ENCODE results near the gene PRKAG1. TPM values are rescaled to one million over a fixed set of nuclear protein-coding genes. Genes with fewer than 3 reads are reported as not detected.

Gene PRKAG1
- total RNA-seq, 2 donors from 2014 or later = 47.1 to 62.7 TPM

DNA sequence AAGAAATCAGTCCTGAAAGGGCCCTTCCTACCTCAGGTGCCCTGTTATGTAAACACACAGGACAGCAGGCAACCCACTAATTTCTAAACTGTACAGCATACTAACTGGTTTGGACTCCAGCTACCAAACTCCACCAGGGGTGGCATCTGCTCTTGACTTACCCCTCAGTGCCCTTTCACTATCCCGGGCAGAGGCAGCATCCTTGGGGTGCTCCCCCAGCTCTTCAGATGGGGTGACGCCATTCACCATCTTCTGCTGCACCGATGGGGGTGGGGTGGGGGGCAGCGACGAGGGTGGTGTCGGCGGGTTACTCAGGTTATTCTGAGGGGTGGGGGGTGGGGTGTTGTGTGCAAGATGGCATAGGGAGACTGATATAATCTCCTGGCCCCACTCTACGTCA is 11.5 kb upstream of the PRKAG1 start:
- ATAC-seq (replicated peaks) = no peak
- H3K4me3 Mint-ChIP-seq = no peak overlapping the region
- peaks cover 84% of the 10 kb centered on the region for H3K36me3 Mint-ChIP-seq (ENCODE audit: low read depth)
- H3K27me3 Mint-ChIP-seq = no peaks in the 10 kb centered on the region
- H3K27ac Mint-ChIP-seq = no peak overlapping the region
- H3K9me3 Mint-ChIP-seq = no peaks in the 10 kb centered on the region
- peaks cover 6% of the 10 kb centered on the region for H3K4me1 Mint-ChIP-seq

DNA sequence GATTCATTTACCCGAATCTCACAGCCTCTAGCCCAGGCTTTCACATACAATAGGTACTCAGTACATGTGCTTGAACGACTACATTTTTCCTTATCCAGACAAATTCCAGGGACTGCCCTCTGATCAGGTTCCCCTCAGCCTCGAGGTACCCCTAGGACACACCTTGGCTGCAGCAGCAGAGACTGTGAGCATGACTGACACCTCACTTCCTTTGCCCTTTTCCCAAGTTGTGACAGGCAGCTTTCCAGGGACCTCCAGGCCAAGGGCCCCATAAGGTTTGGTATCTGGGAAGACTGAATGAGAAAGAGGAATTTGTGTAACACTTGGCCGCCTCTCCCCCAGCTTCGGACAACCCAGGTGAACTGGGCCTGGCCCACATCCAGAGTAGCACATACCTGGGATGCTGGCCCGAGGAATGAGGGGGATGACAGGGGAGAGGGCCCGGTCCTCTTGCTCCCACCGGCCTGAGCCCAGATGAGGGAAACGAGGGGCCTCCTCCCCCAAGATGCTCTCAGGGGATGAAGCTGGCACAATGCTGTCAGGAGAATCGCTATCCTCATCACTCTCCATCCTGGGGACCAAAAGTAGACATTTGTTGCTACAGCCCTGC is 10.2 kb upstream of the PRKAG1 start:
- no peak for ATAC-seq (replicated peaks)
- no peaks in the 10 kb centered on the region for H3K27me3 Mint-ChIP-seq
- H3K27ac Mint-ChIP-seq = no peak overlapping the region
- no peaks in the 10 kb centered on the region for H3K9me3 Mint-ChIP-seq
- peaks cover 81% of the 10 kb centered on the region for H3K36me3 Mint-ChIP-seq (ENCODE audit: low read depth)
- no peak overlapping the region for H3K4me3 Mint-ChIP-seq
- peaks cover 6% of the 10 kb centered on the region for H3K4me1 Mint-ChIP-seq

DNA sequence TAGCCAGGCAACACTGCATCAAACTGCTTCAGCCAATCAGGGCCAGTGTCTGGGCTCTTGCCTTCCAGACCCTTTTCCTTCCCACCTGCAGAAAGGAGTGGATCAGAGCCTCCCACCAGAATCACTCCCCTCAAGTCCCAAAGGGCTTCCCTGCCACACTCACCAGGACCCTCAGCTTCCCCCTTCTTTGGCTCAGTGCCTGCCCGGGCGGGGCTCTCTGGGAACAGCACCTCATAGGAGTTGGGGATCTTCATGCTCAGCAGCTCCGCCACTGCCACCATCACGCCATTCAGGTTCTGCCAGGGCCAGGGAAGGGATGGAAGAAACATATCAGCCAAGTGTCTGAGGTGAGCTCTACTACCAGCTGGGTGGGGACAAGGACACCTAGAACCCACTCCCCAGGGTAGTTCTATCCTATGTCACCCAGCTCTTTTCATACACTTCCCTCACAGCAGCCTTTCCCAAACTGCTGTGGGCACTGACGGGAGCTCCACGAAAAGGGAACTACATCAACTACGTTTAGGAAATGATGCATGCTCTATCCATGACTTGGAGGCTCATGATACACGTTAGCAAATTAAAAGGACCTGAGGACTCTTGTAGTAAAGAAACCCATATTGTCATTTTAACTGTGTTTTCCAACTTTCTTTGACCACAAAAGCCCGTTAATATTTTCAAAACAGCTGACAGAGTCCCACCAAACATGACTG is 9.4 kb upstream of the PRKAG1 start:
- Mint-ChIP-seq H3K27me3 (no peaks in the 10 kb centered on the region), H3K9me3 (no peaks in the 10 kb centered on the region), H3K4me3 (no peak overlapping the region), H3K36me3 (ENCODE audit: low read depth) (peaks cover 84% of the 10 kb centered on the region), H3K4me1 (peaks cover 6% of the 10 kb centered on the region), H3K27ac (peak overlapping the region; percentile 59)
- no peak for ATAC-seq (replicated peaks)

DNA sequence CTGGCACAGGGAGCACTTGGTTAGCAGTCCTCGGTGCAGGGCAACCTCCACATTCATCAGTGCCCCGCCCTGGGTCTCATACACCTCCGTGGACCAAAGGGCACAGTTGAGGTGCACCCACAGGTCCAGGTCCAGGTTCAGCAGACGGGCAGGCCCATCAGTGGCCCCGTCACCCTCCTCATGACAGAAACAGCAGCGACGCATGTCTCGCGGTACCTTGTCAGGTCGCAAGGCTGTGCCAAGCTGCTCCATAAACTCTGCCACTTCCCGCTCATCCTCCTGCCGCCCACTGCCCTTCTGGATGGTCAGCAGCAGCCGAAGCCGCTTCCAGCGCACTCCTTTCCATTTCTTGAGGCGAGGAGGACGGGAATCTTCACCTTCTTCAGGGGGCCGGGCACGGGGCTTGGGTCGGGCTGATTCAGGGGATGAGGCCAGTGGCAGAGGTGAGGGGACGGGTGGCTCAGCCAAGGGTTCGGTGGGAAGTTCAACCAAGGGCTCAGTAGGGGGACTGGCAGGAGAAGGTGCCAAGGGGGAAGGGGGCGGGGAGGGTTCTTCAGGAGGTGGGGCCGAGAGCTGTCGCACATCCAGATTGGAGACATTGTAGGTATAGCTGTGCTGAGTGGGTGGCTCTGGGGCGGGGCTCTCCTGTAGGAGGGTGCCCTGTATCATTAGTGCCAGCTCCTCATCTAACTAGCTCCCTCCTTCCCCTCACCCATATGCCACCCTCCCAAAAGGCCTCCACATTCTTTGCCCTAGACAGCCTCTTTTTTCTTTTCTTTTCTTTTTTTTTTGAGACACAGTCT is 8.3 kb upstream of the PRKAG1 start:
- ATAC-seq (replicated peaks) = no peak
- peaks cover 90% of the 10 kb centered on the region for H3K36me3 Mint-ChIP-seq (ENCODE audit: low read depth)
- no peak overlapping the region for H3K4me3 Mint-ChIP-seq
- H3K4me1 Mint-ChIP-seq = peaks cover 6% of the 10 kb centered on the region
- H3K27ac Mint-ChIP-seq = no peak overlapping the region
- no peaks in the 10 kb centered on the region for H3K9me3 Mint-ChIP-seq
- H3K27me3 Mint-ChIP-seq = no peaks in the 10 kb centered on the region

DNA sequence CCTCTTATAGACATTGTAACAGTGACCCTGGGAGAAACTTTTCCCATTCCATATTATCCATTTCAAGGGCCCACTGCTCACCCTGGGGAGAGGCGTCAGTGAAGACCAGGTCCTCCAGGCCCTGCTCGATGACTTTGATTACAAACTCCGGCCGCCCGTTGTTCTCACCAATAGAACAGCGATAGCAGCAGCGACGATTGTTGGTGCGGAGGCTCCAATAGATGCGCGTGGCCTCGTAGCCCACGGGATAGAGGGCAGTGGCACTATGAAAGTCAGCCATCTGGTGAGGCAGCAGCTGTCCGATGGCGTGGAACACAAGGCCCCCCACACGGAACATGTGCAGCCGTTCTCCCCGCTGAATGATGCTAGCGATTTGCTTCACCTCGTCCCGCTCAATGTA is 7.5 kb upstream of the PRKAG1 start:
- peaks cover 6% of the 10 kb centered on the region for H3K4me1 Mint-ChIP-seq
- no peak overlapping the region for H3K4me3 Mint-ChIP-seq
- H3K27ac Mint-ChIP-seq = peak overlapping the region; percentile 85
- no peaks in the 10 kb centered on the region for H3K27me3 Mint-ChIP-seq
- H3K9me3 Mint-ChIP-seq = no peaks in the 10 kb centered on the region
- no peak for ATAC-seq (replicated peaks)
- peaks cover 91% of the 10 kb centered on the region for H3K36me3 Mint-ChIP-seq (ENCODE audit: low read depth)

DNA sequence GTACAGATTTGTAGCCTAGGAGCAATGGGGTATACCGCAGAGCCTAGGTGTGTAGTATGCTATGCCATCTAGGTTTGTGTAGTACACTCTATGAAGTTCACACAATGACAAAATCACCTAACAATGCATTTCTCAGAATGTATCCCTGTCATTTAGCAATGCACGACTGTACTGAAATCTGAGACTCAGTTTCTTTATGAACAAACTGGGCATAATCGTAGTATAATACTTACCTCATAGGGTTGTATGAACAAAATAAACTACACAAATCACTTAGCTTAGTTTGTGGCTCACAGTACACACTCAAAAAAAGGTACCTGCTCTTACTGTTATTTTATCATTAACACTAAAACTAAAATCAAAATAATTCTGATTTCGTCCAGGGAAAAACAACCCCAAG is 6.9 kb upstream of the PRKAG1 start:
- Mint-ChIP-seq H3K27me3 (no peaks in the 10 kb centered on the region), H3K4me1 (peaks cover 6% of the 10 kb centered on the region), H3K9me3 (no peaks in the 10 kb centered on the region), H3K27ac (peak overlapping the region; percentile 85), H3K36me3 (ENCODE audit: low read depth) (peaks cover 89% of the 10 kb centered on the region), H3K4me3 (no peak overlapping the region)
- peak; percentile 66 for ATAC-seq (replicated peaks)

DNA sequence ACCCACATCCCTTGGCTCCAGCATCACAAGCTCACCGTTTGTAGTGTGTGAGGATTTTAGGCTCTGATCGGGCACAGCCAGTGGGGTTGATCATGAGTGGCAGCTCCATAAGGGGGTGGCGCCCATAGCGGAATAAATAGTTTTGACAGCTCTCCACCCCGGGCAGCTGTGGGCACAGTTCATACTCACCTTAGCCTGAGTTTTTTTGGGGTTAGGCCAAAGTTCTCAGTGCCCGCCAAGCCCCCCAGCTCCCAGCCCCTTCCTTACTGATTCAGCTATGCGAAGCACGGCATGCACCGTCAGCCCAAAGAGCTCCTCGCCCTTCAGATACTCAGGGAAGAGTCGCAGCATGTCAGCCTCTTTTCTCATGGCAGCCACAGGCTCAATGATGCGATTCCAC is 6.0 kb upstream of the PRKAG1 start:
- H3K4me1 Mint-ChIP-seq = peaks cover 6% of the 10 kb centered on the region
- no peaks in the 10 kb centered on the region for H3K9me3 Mint-ChIP-seq
- H3K36me3 Mint-ChIP-seq (ENCODE audit: low read depth) = peaks cover 80% of the 10 kb centered on the region
- H3K27me3 Mint-ChIP-seq = no peaks in the 10 kb centered on the region
- ATAC-seq (replicated peaks) = no peak
- peak overlapping the region; percentile 69 for H3K27ac Mint-ChIP-seq
- H3K4me3 Mint-ChIP-seq = no peak overlapping the region

DNA sequence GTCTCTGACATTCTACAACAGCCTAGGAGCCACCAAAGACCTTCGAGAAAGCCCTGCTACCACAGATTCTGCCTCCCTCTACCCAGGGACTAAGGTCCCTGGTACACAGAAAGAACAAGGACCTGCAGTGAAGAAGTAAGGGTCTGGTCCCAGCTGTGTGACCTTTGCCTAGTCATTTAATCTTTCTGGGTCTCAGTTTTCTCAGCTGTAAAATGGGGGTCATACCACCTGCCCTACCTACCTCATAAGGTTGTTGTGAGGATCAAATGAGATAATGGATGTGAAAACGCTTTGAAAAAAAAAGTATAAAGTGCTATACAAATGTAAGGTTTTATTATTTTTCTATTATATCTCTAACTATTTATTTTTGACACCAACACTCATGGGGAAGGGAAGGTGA is 5.2 kb upstream of the PRKAG1 start:
- Mint-ChIP-seq H3K36me3 (ENCODE audit: low read depth) (peaks cover 73% of the 10 kb centered on the region), H3K4me1 (peaks cover 6% of the 10 kb centered on the region), H3K9me3 (no peaks in the 10 kb centered on the region), H3K4me3 (no peak overlapping the region), H3K27ac (no peak overlapping the region), H3K27me3 (no peaks in the 10 kb centered on the region)
- no peak for ATAC-seq (replicated peaks)

DNA sequence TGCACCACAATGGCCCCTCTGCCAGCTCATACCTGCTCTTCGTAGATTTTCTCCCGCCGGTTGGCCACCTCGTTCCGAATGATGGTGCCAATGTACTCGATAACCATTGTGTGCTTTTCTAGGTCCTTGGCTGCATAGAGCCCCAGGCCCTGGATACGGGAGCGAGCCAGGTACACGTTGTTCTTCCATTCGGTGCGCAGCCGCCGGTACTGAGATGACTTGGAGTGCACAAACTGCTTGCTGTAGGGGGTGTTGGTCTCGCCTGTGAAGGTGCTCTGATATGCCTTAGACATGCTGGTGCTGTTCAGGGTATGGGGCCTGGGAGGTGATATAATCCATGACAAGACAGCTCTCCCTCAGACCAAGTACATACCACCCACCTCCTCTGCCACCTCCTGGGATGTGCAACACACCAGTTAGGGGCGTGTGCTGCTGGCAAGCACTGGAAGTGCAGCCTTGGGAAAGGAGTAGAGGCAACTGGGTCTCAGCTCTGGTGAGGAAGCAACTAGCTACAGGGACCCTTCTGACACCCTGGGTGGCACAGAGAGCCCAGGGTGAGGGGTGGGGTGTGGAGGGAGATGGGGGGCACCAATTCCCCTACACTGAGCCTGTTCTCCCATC is 4.1 kb upstream of the PRKAG1 start:
- Mint-ChIP-seq H3K36me3 (ENCODE audit: low read depth) (peaks cover 61% of the 10 kb centered on the region), H3K27me3 (no peaks in the 10 kb centered on the region), H3K4me1 (peaks cover 6% of the 10 kb centered on the region), H3K27ac (no peak overlapping the region), H3K4me3 (no peak overlapping the region), H3K9me3 (no peaks in the 10 kb centered on the region)
- no peak for ATAC-seq (replicated peaks)

DNA sequence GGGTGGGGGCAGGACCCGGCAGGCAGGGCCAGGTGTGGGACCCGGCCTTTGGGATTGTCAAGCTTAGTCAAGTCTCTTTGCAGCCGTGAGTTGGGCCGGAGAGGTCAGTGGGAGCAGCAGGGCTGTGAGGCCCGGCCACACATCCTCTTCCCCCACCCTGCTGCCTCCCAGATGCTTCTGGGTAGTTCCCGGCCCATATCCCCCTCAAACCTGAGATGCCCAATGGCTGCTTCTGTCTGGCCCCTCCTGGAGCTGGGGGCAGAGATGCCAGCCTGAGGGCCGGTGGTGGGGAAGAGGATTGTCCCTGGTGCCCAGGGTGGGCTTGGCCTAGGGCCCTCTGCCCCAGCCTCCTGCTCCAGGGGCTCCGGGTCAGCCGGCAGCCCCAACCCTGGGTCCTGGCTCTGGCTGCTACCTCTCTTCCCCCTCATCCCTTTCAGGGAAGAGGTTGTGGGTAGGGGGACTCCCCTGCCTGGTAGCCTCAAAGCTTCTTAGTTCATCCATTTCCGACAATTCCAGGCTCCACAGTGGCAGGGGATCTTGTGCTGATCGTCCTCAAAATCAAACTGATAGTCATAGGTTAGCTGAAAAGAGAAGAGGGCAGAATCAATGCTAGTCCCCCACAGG is 2.8 kb upstream of the PRKAG1 start:
- Mint-ChIP-seq H3K4me1 (peaks cover 15% of the 10 kb centered on the region), H3K27me3 (no peaks in the 10 kb centered on the region), H3K27ac (peak overlapping the region; percentile 22), H3K9me3 (no peaks in the 10 kb centered on the region), H3K4me3 (no peak overlapping the region), H3K36me3 (ENCODE audit: low read depth) (peaks cover 59% of the 10 kb centered on the region)
- no peak for ATAC-seq (replicated peaks)

DNA sequence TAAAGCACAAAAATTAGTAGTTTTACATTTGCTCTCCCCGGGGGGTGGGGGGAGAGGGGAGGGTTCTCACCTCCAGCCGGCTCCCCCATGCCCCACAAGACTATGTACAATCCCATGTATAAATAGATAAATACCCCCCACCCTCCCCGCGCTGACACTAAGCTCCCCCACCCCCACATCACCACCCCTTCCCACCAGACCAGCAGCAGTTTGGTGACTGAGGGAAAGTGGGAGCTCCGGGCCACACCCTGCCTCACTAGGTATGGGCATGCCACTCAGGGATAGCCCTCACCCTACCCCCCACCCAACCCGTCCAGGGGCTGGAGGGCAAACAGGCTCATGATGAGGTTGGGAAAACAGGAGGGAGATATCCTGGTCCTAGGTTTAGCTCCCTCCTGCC is 1.9 kb upstream of the PRKAG1 start:
- ATAC-seq (replicated peaks) = no peak
- Mint-ChIP-seq H3K4me1 (peaks cover 12% of the 10 kb centered on the region), H3K4me3 (no peak overlapping the region), H3K27me3 (no peaks in the 10 kb centered on the region), H3K36me3 (ENCODE audit: low read depth) (peaks cover 58% of the 10 kb centered on the region), H3K9me3 (no peaks in the 10 kb centered on the region), H3K27ac (no peak overlapping the region)

DNA sequence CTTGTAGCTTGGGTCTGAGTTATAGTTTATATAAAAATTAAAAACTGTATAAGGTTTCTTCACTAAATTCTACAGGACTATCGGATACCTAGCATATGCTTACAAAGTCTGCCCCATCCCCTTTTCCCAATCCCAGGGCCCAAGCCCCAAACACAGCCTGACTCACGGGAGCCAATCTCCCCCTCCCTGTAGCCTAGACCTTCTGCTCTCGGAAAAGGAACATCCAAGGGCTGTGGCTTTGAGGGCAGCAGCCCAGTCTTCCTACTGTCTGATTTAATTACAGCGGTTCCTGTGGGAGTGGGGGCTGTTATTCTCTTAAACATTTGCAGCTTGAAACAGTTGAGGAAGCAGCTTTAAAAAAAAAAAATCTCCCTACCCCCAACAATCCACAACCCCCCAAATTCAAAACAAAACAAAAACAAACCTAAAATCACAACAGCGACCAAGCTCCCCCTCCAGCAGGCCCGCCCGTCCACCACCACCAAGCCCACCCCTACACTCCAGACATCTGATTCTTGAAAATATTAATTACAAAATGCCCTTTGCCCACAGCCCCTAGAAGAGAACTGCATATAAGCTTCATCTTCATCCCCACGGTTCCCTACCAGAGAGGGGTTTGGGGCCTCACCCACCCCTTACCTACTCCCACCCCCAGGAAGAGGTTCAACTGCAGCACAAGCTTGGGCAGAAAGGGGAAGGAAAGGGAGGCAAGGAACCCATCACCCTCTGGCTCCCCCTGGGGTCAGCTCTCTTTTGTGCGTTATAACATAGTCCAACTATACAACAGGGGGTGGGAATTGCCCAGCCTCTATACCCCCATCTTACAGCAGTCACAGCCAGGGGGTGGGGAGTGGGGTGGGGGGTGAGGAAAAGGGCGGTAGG is 1.1 kb upstream of the PRKAG1 start:
- H3K27ac Mint-ChIP-seq = peak overlapping the region; percentile 95
- H3K4me3 Mint-ChIP-seq = peak overlapping the region; percentile 92
- ATAC-seq (replicated peaks) = no peak
- peaks cover 57% of the 10 kb centered on the region for H3K36me3 Mint-ChIP-seq (ENCODE audit: low read depth)
- no peaks in the 10 kb centered on the region for H3K27me3 Mint-ChIP-seq
- peaks cover 16% of the 10 kb centered on the region for H3K4me1 Mint-ChIP-seq
- H3K9me3 Mint-ChIP-seq = no peaks in the 10 kb centered on the region

DNA sequence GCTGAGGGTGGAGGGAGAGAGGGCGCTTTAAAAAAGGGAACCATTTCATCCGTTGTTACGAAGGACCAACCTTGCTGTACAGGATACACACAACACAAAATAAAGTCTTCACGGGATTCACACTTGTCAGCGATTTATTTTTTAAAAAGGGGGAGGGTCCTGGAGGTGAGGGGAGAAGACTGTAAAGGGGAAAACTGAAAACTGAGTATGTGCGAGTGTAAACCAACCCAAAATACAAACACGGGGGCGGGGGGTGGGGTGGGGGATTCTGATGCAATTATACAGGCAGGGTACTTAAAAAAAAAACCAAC is 499 bp upstream of the PRKAG1 start:
- no peak for ATAC-seq (replicated peaks)
- Mint-ChIP-seq H3K9me3 (no peaks in the 10 kb centered on the region), H3K27ac (peak overlapping the region; percentile 95), H3K4me3 (peak overlapping the region; percentile 92), H3K36me3 (ENCODE audit: low read depth) (peaks cover 53% of the 10 kb centered on the region), H3K27me3 (no peaks in the 10 kb centered on the region), H3K4me1 (peaks cover 16% of the 10 kb centered on the region)

DNA sequence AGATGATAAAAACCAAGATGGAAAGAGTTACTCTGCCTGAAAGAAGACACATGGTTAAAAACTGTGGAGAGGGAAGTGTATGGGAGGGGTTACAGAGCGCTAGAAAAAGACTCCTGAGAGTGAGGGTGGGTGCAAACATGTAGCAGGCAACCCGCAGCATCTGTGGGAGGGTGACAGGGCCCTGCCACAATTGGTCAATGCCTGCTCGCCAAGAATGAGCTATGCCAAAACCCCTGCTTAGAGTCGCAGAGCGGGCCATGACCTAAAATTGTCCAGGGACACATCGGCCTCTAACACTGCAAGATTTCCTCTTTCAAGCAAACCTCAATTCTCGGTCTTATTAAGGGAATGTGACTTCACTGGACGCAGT is 700 bp downstream of the PRKAG1 start:
- Mint-ChIP-seq H3K9me3 (no peaks in the 10 kb centered on the region), H3K4me3 (peak overlapping the region; percentile 92), H3K27me3 (no peaks in the 10 kb centered on the region), H3K4me1 (peaks cover 16% of the 10 kb centered on the region), H3K36me3 (ENCODE audit: low read depth) (peaks cover 56% of the 10 kb centered on the region), H3K27ac (peak overlapping the region; percentile 95)
- peak; percentile 39 for ATAC-seq (replicated peaks)

Data from activated T-helper 17 cell treated with anti-CD3 and anti-CD28 coated beads, Interleukin-2, amount 50 U/mL, for 72 hours (primary cell).